SJSA1 (cell line): Measurements from ENCODE around the gene TRIM25. TPM values are rescaled to one million over a fixed set of nuclear protein-coding genes. Genes with fewer than 3 reads are reported as not detected.

ENCODE experiments used
- DNase-seq, 2 experiments: peaks; one replicate each; pipeline ENCODE4 v3.0.0-alpha.2; 2015 to 2020; ENCODE audit warnings: low spot score in 2 of 2, low read depth in 1 of 2
- H3K27ac ChIP-seq: fragments of 250-450 bp; sonication (Bioruptor Pico); 2 replicates; pipeline ENCODE4 v1.5.1; 2020; ENCODE audit warnings: mild to moderate bottlenecking, moderate library complexity
- H3K27me3 ChIP-seq: fragments of 250-450 bp; sonication (Bioruptor Pico); replicated peaks from 2 replicates; pipeline ENCODE4 v1.5.1; 2020; ENCODE audit warnings: mild to moderate bottlenecking, moderate library complexity
- H3K36me3 ChIP-seq: fragments of 250-450 bp; sonication (Bioruptor Pico); 2 replicates; pipeline ENCODE4 v1.5.1; 2020; ENCODE audit warnings: mild to moderate bottlenecking
- H3K4me1 ChIP-seq: fragments of 250-450 bp; sonication (Bioruptor Pico); replicated peaks from 2 replicates; pipeline ENCODE4 v1.6.1; 2021; ENCODE audit warnings: mild to moderate bottlenecking
- H3K4me3 ChIP-seq: fragments of 250-450 bp; sonication (Bioruptor Pico); 2 replicates; pipeline ENCODE4 v1.5.1; 2020; ENCODE audit warnings: mild to moderate bottlenecking
- H3K9me3 ChIP-seq: fragments of 250-450 bp; sonication (Bioruptor Pico); replicated peaks from 2 replicates; pipeline ENCODE4 v1.5.1; 2020; ENCODE audit warnings: mild to moderate bottlenecking
- total RNA-seq: library from RNA; depleted of rRNA; stranded (reverse); fragments of >200 nt; shearing (Covaris generic); gene quantifications from 2 replicates; pipeline ENCODE4 v1.2.3, GENCODE V29; 2014

TRIM25 gene
- total RNA-seq, 1 experiment from 2014 or later: 11.9 TPM

GRCh38 chr17:56935461-56935860 is 21.6 kb upstream of the TRIM25 start:
- Histone ChIP-seq H3K27me3 (no peaks in the 10 kb centered on the region), H3K4me3 (no peak overlapping the region), H3K4me1 (peaks cover 8% of the 10 kb centered on the region), H3K36me3 (peaks cover 63% of the 10 kb centered on the region), H3K27ac (no peak overlapping the region), H3K9me3 (peaks cover 5% of the 10 kb centered on the region; the same call in 1 of the 2 replicates)
- DNase-seq: no peak

GRCh38 chr17:56934280-56934679 is 20.4 kb upstream of the TRIM25 start:
- peaks cover 8% of the 10 kb centered on the region for H3K4me1 ChIP-seq
- H3K27ac ChIP-seq: no peak overlapping the region
- no peak overlapping the region for H3K4me3 ChIP-seq
- H3K36me3 ChIP-seq: peaks cover 52% of the 10 kb centered on the region
- no peak for DNase-seq
- peaks cover 5% of the 10 kb centered on the region; the same call in 1 of the 2 replicates for H3K9me3 ChIP-seq
- no peaks in the 10 kb centered on the region for H3K27me3 ChIP-seq

GRCh38 chr17:56933868-56934267 is 20.0 kb upstream of the TRIM25 start:
- DNase-seq: no peak
- H3K4me1 ChIP-seq: peaks cover 8% of the 10 kb centered on the region
- peaks cover 47% of the 10 kb centered on the region for H3K36me3 ChIP-seq
- H3K4me3 ChIP-seq: no peak overlapping the region
- peaks cover 5% of the 10 kb centered on the region; the same call in 1 of the 2 replicates for H3K9me3 ChIP-seq
- H3K27me3 ChIP-seq: no peaks in the 10 kb centered on the region
- H3K27ac ChIP-seq: no peak overlapping the region

- H3K4me1 ChIP-seq: peaks cover 8% of the 10 kb centered on the region
These were observed 19.4 kb upstream of the TRIM25 start for GRCh38 chr17:56933151-56933745.

GRCh38 chr17:56930739-56931337 is 17.0 kb upstream of the TRIM25 start:
- H3K9me3 ChIP-seq: peaks cover 7% of the 10 kb centered on the region; the same call in 1 of the 2 replicates
- H3K27me3 ChIP-seq: no peaks in the 10 kb centered on the region
- no peak overlapping the region for H3K4me3 ChIP-seq
- DNase-seq: no peak
- H3K36me3 ChIP-seq: peaks cover 17% of the 10 kb centered on the region
- no peak overlapping the region for H3K27ac ChIP-seq
- H3K4me1 ChIP-seq: no peaks in the 10 kb centered on the region

More at GRCh38 chr17:56933151-56933745, 19.4 kb upstream of the TRIM25 start:
- Histone ChIP-seq H3K4me3 (no peak overlapping the region), H3K27me3 (no peaks in the 10 kb centered on the region), H3K27ac (no peak overlapping the region), H3K9me3 (peaks cover 7% of the 10 kb centered on the region; the same call in 1 of the 2 replicates), H3K36me3 (peaks cover 41% of the 10 kb centered on the region)
- DNase-seq: no peak

- Histone ChIP-seq H3K27me3 (no peaks in the 10 kb centered on the region), H3K36me3 (peaks cover 7% of the 10 kb centered on the region)
- DNase-seq: no peak
These were observed 15.6 kb upstream of the TRIM25 start for GRCh38 chr17:56929362-56929969.

GRCh38 chr17:56928586-56928985 is 14.7 kb upstream of the TRIM25 start:
- H3K27me3 ChIP-seq: no peaks in the 10 kb centered on the region
- H3K9me3 ChIP-seq: peaks cover 9% of the 10 kb centered on the region; the same call in 1 of the 2 replicates
- no peak overlapping the region for H3K4me3 ChIP-seq
- no peaks in the 10 kb centered on the region for H3K36me3 ChIP-seq
- no peak overlapping the region for H3K27ac ChIP-seq
- no peak for DNase-seq
- no peaks in the 10 kb centered on the region for H3K4me1 ChIP-seq

More at GRCh38 chr17:56929362-56929969, 15.6 kb upstream of the TRIM25 start:
- H3K27ac ChIP-seq: no peak overlapping the region
- no peaks in the 10 kb centered on the region for H3K4me1 ChIP-seq
- H3K4me3 ChIP-seq: no peak overlapping the region
- H3K9me3 ChIP-seq: peaks cover 7% of the 10 kb centered on the region; the same call in 1 of the 2 replicates

GRCh38 chr17:56926704-56927103 is 12.9 kb upstream of the TRIM25 start:
- H3K4me3 ChIP-seq: no peak overlapping the region
- no peak for DNase-seq
- peaks cover 9% of the 10 kb centered on the region; the same call in 1 of the 2 replicates for H3K9me3 ChIP-seq
- H3K36me3 ChIP-seq: no peaks in the 10 kb centered on the region
- H3K27ac ChIP-seq: no peak overlapping the region
- no peaks in the 10 kb centered on the region for H3K4me1 ChIP-seq
- no peaks in the 10 kb centered on the region for H3K27me3 ChIP-seq

- no peaks in the 10 kb centered on the region for H3K4me1 ChIP-seq
- no peak overlapping the region for H3K4me3 ChIP-seq
- no peak for DNase-seq
- H3K36me3 ChIP-seq: no peaks in the 10 kb centered on the region
- no peak overlapping the region for H3K27ac ChIP-seq
- no peaks in the 10 kb centered on the region for H3K27me3 ChIP-seq
- peaks cover 9% of the 10 kb centered on the region; the same call in 1 of the 2 replicates for H3K9me3 ChIP-seq
These were observed 12.4 kb upstream of the TRIM25 start for GRCh38 chr17:56926270-56926669.

- no peaks in the 10 kb centered on the region for H3K4me1 ChIP-seq
- no peak overlapping the region for H3K4me3 ChIP-seq
- DNase-seq: no peak
- no peak overlapping the region for H3K27ac ChIP-seq
- 0 out of 2 replicates have a peak, but pooled peaks cover 5% of the 10 kb centered on the region for H3K9me3 ChIP-seq
- no peaks in the 10 kb centered on the region for H3K36me3 ChIP-seq
- no peaks in the 10 kb centered on the region for H3K27me3 ChIP-seq
These were observed 11.2 kb upstream of the TRIM25 start for GRCh38 chr17:56925088-56925487.

- Histone ChIP-seq H3K36me3 (no peaks in the 10 kb centered on the region), H3K9me3 (0 out of 2 replicates have a peak, but pooled peaks cover 6% of the 10 kb centered on the region), H3K4me3 (no peak overlapping the region), H3K4me1 (peaks cover 22% of the 10 kb centered on the region), H3K27me3 (no peaks in the 10 kb centered on the region), H3K27ac (no peak overlapping the region)
- DNase-seq: no peak
These were observed 5.9 kb upstream of the TRIM25 start for GRCh38 chr17:56919717-56920116.

GRCh38 chr17:56918916-56919315 is 5.1 kb upstream of the TRIM25 start:
- no peak overlapping the region for H3K4me3 ChIP-seq
- no peaks in the 10 kb centered on the region for H3K36me3 ChIP-seq
- peaks cover 22% of the 10 kb centered on the region for H3K4me1 ChIP-seq
- no peaks in the 10 kb centered on the region for H3K27me3 ChIP-seq
- H3K27ac ChIP-seq: no peak overlapping the region
- DNase-seq: no peak
- H3K9me3 ChIP-seq: 0 out of 2 replicates have a peak, but pooled peaks cover 5% of the 10 kb centered on the region

GRCh38 chr17:56917559-56918296 is 3.9 kb upstream of the TRIM25 start:
- H3K27ac ChIP-seq: 0 out of 2 replicates have a peak overlapping the region, but pooled peaks have one; percentile 86
- DNase-seq: peak in 1 of 2 experiments; percentile 16

More at GRCh38 chr17:56917559-56918296, 3.9 kb upstream of the TRIM25 start:
- Histone ChIP-seq H3K4me3 (no peak overlapping the region), H3K36me3 (peaks cover 4% of the 10 kb centered on the region), H3K4me1 (peaks cover 31% of the 10 kb centered on the region), H3K9me3 (0 out of 2 replicates have a peak, but pooled peaks cover 4% of the 10 kb centered on the region), H3K27me3 (no peaks in the 10 kb centered on the region)
